DMS 273 (cell line): Measurements from ENCODE around the gene MSL1.

Source experiments
- DNase-seq: peaks from one replicate; lab custom pipeline; 2025; ENCODE audit not compliant: unreplicated experiment; lab: John Stamatoyannopoulos, UW

MSL1 gene

DNA sequence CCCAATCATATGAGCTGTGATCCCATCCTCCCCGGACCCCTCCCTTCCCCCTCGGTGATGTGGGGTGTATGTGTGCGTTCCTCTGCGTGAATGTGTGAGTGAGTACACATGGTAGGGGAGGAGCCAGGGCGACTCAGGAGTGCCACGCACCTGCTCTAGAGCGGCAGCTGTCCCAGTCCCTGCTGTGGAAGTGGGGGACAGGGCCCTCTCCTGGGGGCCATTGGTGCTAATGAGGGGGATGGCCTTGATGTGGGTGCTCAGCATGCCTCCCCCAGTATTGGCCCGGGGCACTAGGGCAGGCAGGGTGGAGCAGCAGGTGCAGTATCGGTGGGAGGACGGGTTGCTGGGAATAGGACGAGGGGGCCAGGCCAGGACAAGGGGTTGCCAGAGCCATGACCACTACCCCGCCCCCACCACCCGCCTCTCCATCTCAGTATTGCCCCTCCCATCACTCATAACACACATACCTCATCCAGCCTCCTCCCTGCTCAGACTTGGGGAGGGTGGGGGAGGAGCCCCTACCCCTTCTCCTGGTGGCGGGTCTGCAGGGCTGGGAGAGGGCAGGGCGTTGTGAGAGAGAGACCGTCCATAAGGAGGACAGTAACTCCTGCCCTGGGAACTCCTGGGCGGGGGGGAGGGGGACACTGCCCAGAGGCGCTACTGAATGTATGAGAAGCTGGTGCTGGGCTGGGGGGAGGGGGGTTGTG, 29.9 kb upstream of the MSL1 start:
- DNase-seq: peak; percentile 87

DNA sequence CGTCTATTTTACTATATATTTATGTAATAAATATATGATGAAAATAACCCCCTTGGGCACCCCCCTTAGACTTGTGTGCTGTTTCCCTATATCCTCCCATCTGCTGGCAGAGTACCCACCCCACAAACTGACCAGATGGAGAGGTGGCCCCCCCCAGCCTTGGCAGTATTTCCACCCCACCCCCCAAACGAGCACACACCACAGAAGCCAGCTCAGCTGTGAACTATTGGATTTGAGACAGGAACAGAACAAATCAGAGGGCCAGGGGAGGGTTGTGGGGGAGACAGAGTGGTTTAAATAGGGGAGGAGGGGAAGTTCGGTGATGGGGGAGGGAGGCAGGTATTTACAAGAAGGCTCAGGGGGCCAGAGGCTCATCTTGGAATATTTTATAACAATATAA, 29.2 kb upstream of the MSL1 start:
- DNase-seq: peak; percentile 87

GRCh38 chr17:40093005-40093579, 28.7 kb upstream of the MSL1 start:
- peak; percentile 44 for DNase-seq

DNA sequence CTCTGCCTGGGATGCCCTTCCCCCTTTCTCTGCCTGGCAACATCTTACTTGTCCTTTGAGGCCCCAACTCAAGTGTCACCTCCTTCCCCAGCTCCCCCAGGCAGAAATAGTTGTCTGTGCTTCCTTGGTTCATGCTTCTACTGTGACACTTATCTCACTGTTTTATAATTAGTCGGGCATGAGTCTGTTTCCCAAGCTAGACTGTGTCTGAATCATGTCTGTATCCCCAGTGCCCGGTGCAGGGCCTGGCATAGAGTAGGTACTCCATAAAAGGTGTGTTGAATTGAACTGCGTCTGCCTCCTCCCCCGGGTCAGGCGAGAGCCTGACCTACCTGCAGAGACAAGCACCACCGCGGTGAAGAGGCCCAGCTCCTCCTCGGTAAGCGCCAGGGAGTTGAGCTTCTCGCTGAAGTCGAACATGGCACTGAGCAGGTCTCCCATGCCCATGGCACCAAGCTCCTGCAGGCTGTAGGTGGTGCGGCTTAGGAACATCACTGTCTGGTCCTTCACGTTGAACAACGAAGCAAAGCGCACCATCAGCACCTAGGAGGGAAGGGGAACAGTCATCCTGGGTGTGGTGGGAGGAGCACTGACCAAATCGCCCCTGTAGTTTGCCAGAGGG, 28.1 kb upstream of the MSL1 start:
- DNase-seq: no peak

DNA sequence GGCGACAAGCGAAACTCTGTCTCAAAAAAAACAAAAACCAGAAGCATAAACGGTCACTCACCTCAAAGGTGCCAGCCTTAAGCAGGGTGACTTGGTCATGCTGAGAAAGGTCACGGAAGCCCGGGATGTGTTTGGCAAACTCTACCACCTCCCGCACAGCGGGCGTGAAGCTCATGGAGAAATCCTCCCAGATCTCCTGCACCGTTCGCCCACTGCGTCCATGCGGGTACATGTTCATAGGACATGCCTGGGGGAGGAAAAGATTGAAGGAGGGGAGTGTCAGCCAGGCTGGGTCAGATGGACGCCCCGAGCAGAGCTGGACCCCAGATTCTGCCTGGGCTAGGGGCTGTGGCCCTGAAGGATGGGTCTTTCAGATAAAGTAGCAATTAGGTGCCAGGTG, 26.9 kb upstream of the MSL1 start:
- no peak for DNase-seq

DNA sequence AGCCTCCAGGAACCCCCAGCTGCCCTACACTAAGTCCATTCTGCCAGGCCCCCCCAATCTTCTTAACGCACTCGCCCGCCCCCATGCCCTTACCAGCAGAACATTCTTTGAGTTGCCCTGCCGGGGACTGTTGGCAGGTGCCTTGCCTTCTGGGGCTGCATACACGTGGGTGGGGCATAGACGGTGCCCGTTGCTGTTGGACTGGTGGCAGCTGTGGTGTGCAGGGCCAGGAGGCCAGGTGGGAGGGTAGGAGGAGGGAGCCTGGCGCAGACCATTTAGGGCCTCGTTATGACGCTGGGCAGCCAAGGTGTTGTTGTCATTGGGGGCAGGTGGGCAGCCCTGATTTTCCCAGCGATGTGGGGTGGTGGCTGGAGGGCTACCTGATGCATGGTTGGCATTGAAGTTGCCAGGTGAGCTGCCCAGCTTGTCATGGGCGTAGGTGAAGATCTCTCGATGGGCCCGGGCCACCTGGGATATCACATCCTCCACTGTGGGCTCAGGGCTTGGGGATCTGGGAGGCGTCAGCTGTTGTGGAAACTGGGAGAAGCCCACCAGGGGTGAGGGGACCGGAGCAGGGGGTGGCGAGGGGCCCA, 26.3 kb upstream of the MSL1 start:
- peak; percentile 42 for DNase-seq

GRCh38 chr17:40095944-40096791, 25.6 kb upstream of the MSL1 start:
- DNase-seq: no peak

GRCh38 chr17:40097087-40097486, 24.7 kb upstream of the MSL1 start:
- no peak for DNase-seq

DNA sequence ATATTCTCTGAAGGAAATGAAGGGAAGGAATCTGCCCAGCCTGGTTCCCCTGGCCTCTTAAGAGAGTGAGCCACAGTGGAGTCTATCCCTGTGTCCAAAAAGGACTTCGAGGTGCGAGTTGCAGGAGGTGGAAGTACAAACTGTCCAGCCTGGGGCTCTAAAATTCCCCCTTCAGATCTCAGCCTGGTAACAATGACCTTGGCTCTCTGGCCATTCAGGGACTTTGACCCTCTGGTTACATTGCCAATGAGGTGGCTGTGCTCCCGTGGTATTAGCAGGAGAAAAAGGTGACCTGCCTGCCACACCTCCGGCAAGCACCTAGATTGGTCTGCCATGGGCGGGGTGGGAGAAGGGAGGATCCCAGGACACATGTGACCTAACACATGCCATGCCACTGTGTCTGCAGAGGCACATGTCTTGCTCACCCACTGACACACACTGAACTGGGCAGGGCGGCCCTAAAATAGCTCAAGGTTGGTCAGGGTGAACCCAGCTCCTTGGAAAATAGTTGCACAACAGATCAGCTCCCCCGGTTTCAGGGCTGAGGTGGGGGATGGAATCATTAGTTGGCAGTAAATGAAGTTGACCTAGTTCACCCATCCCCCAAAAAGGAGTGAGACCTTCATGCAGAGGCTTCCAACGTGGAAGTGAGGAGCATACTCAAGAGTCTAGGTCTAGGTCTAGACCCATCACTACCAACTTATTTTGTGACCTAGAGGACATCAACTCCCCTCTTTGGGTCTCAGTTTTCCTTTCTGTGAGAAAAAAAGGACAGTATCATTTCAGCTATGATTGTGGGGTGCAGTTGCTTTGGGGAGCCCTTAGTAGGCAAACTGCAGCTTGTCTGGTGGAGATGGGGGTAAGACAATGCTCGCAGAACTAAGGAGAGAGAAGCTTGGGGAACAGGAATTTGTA, 23.6 kb upstream of the MSL1 start:
- no peak for DNase-seq

DNA sequence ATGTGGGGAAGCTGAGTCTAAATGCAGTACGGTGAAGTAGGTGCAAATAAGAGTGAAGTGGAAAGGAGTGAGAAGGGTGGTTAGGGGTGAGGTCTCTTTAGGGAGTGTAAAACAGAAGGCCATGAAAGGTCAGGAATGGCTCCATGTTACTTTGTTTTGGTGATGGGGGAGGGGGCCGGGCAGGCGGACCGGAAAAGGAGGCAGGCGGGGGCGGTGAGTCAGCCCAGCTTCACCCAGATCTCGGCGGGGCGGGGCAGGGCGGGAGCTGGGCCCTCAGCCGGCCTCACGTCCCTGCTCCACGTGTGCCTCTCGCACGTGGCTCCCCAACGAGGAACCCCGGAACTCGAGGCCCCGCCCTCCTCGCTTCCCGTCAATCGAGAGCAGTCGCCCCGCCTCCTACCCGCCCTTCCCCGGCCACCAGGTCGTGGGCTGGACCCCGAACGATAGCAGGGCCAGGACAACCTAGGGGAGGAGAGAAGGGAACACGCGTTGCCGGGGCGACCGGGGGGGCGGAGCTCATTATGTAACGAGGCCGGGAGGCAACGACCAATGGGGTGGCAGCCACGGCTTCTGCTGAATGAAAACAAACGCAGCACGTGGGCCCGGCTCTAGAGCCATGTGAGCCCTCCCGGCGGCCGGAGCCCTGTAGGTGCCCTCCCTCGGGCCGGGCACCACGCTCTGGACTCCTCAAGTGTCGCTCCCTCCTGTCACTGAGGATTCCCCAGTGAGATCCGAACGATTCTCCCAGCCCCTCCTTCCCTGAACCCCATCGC, 22.7 kb upstream of the MSL1 start:
- peak; percentile 99 for DNase-seq

DNA sequence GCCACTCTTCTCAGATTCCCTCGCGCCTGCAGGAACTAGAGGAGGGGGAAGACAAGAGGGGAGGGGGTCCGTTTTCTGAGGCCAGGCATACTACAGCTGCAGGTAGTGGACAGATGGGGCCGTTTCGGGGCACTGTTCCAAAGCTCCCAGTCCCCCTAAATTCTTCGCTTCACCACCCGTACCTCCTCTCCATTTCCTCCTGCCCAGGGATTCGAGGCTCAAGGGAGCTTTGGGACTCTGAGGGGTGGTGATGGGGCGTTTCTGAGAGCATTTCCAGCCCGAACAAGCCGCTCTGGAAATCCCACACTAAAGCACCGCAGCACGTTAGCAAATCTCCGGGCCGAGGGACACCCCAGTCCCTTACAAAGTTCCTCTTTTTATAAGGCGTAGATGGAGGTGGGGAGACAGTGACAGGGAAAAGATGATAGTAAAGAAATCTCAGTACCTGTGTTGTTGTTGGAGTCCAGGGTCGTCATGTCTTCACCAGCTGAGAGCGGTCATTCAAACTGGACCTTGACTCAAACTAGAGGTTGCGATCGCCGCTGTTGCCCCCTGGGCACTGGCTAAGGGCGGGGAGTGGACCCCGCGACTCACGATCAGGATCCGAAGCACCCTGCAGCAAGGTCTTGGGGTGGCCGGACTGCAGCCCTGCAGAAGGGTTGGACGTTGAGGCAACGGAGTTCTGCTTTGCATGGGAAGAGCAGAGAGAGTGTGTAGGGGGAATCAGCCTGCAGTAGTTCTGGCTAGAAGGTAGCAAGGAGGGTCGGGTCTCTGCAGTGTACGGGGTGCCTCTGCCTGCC, 22.0 kb upstream of the MSL1 start:
- DNase-seq: peak; percentile 67

DNA sequence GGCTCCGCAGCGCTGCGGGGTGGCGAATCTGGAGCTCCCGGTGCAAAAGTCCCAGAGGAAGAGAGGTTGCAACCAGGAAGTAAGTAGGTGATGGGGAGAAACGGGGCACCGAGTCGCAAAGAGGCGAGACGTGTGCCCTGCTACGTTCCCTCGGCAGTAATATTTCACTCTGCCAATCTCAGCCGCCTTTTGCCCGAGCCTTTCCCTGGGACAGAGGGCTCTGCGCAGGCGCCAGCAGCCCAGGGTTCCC, 21.4 kb upstream of the MSL1 start, which contains the start of gene NR1D1:
Gene NR1D1, minus strand, starts transcription at position 171 of the 250 bp plus-strand sequence. CDS start 495 bp downstream, outside the sequence.
- no peak for DNase-seq

GRCh38 chr17:40100669-40101366, 21.0 kb upstream of the MSL1 start:
- DNase-seq: peak; percentile 99

DNA sequence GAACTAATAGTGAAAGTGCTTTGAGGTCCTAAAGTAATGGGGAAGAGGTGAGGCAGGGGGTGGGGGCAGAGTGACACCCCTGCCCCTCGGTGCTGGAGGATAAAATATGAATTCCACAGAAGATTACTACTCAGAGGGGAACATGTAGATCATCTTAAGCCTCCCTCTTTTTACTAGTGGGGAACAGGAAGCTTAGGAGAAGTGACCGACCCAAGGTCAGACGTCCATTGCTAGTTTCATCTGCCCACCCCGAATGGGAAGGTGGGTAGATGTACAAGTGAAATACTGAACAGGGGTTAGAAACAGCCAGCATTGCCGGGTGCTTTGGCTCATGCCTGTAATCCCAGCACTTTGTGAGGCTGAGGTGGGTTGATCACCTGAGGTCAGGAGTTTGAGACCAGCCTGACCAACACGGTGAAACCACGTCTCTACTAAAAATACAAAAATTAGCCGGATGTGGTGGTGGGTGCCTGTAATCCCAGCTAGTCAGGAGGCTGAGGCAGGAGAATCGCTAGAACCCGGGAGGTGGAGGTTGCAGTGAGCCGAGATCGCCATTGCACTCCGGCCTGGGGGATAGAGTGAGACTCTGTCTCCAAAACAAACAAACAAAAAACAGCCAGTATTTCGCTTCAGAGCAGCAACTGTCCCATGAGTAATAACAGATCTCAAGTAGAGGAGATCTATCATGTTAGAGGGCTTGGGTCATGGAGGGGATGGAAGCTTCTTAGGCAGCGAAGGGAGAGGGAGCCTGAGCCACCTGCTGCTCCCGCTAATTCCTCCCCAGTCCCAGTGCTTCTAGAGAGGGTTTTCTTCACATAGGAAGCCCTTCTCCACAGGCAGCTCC, 20.2 kb upstream of the MSL1 start:
- DNase-seq: no peak

GRCh38 chr17:40103071-40103661, 18.6 kb upstream of the MSL1 start:
- no peak for DNase-seq

DNA sequence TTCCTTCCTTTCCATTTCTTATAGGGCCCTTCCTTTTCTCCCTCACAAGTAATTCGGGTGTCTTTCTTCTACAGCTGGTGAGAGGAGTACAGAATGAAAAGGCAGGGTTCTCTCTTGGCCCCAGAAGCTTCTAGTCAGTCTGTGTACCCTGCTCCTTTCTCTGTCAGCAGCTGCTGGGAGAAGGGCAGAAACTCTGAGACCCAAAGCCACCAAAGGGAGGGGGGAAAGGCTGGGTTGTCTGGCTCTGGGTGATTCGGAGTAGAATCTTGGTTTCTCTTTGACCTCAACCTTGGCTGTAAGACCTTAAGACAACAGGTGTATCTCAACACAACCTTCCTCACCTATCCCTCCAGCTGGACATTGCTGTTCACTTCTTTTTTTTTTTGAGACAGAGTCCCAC, 18.1 kb upstream of the MSL1 start:
- no peak for DNase-seq
